NAMALWA (cell line): Measurements from ENCODE around the gene FYCO1.
A peak's percentile ranks its signal among the peaks of the same experiment; 100 is the strongest.
"Not testable (repeated sequence)": the region's sequence is repeated elsewhere in the genome, so short reads cannot be mapped to it uniquely, and the experiment has no call there.

Experiments used
- DNase-seq: peaks from one replicate; pipeline ENCODE4 v3.0.0-alpha.2; 2015; ENCODE audit warnings: low spot score

FYCO1 gene

GRCh38 chr3:45995236-45996192 is at the start of gene FYCO1:
Gene FYCO1, minus strand, starts transcription at chr3:45995824. Its CDS starts 10,914 bp downstream, at chr3:45984910.
- DNase-seq = peak; percentile 73

DNA sequence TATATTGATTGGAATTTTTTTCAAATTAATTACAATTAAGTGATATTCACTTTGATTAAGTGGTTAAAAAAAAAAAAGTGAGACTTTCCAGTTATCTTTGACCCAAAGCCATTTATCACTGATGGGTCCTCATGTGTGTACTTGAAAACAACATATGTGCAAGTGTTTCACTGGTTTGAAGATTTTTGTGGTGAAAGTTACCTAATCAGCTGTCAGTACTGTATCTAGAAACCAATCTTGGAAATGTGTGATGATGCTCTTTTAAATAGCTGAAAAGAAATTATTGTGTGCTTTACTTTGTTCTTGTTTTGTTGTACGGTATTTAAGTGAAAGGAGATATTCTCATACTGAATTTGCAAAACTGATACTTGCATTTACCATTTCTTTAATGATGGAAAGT is 43.3 kb upstream of the FYCO1 start:
- DNase-seq = no peak

GRCh38 chr3:46038071-46038470 is 42.4 kb upstream of the FYCO1 start:
- DNase-seq = not testable (repeated sequence)

DNA sequence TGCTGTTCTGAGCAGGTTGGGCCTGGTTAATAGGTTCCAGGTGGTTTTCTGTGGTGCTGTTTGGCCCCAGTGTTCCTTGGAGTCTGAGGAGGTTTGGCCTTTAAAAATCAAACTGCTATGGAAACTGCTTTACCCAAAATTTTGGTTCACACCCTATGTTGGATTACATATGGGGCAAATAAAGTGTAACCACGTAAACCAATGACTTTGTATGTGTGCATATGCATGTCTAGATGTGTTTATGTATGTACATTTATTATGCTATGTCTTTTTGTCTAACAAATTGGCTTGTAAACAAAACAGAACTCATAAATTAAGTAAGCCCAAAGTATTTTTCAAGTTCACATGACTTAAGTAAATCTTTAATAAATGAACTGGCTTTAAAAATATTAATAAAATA is 40.6 kb upstream of the FYCO1 start:
- no peak for DNase-seq

DNA sequence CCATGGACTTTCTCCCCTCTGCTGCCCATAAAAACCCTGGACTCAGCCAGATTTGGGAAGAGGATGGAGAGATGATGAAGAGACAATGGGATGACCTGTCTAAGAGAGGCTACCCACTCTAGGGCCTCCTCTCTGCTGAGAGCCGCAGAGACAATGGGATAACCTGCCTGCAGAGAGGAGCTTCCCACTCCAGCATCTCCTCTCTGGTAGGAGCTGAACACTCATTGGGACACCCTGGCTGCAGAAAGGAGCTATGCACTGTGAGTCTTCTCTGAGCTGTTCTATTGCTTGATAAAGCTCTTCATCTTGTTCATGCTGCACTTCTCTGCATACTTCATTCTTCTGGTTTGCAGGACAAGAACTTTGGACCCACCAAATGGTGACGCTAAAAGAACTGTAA is 36.1 kb upstream of the FYCO1 start:
- no peak for DNase-seq

DNA sequence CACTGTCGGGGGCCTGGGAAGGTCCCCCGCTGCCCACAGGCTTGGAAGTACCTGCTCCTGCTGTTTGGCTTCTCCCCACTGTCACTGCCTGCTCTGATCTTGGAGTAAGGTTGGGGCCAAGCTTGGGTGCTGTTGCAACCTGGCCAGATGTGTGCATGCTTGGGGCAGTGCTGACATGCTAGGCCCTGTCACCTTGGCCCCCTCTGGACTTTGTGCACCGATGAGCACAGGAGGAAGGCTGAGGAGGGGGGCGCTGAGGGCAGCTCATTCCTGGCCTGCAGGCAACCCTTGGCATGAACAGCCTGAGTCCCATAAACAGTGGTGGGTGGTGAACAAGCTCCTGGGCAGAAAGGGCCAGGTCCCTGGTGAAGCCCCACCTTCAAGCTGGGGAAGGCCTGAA is 35.6 kb upstream of the FYCO1 start:
- no peak for DNase-seq

- no peak for DNase-seq
These were observed 35.0 kb upstream of the FYCO1 start for GRCh38 chr3:46030626-46031025.

DNA sequence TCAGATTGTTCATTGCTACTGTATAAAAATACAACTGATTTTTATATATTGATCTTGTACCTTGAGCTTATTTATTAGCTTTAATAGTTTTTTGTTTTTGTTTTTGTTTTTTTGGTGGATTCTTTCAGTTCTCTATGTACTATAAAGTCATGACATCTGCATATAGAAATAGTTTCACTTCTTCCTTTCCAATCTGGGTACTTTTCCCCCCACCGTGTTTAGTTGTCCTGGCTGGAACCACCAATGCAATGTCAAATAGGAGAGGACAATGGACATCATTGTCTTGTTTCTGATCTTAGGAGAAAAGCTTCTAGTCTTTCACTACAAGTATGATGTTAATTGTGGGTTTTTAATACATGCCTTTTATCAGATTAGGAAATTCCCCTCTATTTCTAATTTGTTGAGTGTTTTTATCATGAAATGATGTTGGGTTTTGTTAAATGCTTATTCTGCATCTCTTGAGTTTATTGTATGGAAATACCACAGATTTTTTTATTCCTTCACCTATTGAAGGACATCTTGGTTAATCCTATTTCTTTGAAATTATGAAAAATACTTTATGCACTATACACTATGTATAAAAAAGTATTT is 34.4 kb upstream of the FYCO1 start:
- DNase-seq = peak; percentile 7

DNA sequence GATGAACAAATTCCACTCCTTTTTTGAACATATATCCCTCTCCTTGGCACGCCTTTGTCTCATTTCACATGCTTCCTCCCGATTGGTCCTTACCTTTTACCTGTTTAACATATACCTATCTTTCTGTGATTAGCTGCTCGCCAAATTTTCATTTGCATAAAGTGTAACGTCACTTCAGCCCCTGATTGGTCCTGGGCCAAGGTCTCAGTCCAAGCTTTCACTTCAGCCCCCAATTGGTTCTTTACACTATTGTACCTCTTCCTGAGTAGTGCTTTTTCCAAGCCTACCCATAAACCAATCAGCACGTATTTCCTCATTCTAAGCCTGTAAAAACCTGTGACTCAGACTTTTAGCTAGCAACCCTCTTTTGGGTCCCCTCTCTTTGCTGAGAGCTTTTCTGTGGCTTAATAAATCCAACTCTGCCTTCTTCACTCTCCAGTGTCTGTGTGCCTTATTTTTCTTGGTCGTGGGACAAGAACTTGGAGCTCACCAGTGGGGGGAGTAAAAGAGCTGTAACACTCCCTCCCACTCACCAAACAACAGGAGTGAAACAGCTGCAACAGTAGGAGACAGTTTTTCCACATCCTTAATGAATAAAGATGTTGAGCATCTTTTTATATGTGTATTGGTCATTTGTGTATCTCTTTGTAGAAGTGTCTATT is 32.2 kb upstream of the FYCO1 start:
- peak; percentile 14 for DNase-seq

GRCh38 chr3:46027021-46027705 is 31.5 kb upstream of the FYCO1 start, which contains the start of gene XCR1:
Gene XCR1, minus strand, starts transcription at chr3:46027483. Its CDS starts 5,536 bp downstream, at chr3:46021947.
- DNase-seq = no peak

- no peak for DNase-seq
These were observed 29.5 kb upstream of the FYCO1 start for GRCh38 chr3:46025139-46025538.

- no peak for DNase-seq
These were observed 28.5 kb upstream of the FYCO1 start for GRCh38 chr3:46024131-46024530.

DNA sequence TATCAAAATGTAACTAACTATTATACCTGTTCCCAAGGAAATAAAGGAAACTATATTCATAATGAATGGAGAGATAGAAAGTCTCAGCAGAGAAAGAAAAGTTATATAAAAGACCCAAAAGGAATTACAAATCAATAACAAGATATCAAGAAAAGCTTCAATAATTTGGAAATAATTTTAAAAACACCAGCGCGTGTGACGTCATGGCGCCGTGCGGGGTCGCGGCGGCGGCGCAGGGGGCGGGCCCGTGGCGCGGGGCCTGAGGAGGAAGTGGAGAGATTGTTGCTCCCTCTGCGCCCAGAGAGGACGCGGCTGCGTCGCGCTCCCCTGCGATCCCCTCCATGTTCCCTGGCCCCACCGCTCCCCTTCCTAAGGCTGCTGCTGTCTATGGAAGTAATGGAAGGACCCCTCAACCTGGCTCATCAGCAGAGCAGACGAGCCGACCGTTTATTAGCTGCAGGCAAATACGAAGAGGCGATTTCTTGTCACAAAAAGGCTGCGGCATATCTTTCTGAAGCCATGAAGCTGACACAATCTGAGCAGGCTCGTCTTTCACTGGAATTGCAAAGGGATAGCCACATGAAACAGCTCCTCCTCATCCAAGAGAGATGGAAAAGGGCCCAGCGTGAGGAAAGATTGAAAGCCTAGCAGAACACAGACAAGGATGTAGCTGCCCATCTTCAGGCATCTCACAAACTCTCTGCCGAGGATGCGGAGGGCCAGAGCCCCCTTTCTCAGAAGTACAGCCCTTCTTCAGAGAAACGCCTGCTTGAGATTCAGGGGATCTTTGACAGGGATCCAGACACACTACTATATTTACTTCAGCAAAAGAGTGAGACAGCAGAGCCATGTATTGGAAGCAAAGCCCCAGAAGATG is 27.5 kb upstream of the FYCO1 start:
- no peak for DNase-seq

DNA sequence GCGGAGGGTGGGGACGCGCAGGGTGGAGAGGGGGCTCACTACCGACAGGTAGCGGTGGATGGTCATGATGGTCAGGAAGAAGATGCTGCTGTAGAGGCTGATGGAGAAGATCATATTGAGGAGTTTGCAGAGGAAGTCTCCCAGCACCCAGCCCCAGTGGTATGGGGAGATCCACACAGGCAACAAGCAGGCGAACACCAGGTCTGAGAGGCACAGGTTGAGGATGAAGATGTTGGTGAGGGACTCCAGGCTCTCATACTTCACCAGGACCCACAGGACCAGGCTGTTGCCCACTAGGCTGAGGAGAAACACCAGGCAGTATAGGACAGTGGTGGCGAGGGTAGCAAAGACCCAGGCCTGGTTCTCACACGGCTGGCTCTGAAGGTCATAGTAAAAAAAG is 25.9 kb upstream of the FYCO1 start:
- DNase-seq = no peak

GRCh38 chr3:46020766-46021510 is 25.3 kb upstream of the FYCO1 start:
- DNase-seq = no peak

DNA sequence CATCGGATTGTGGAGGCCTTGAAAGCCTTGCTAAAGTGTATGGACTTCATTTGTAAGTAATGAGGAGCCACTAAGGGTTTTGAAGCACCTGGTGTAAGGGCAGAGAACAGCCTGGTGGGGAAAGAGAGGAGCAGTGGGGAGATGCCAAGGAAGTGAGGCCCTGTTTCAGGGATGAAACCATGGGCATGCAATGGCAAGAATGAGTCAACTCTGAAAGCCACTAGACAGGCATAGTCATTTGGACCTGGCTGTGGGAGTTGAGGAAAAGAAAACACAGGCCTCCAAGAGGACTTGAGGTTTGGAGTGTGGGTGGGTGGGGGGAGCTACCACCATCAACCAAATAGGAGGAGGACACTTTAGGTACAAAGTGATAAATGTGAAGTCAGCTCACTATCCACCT is 24.1 kb upstream of the FYCO1 start:
- DNase-seq = no peak

DNA sequence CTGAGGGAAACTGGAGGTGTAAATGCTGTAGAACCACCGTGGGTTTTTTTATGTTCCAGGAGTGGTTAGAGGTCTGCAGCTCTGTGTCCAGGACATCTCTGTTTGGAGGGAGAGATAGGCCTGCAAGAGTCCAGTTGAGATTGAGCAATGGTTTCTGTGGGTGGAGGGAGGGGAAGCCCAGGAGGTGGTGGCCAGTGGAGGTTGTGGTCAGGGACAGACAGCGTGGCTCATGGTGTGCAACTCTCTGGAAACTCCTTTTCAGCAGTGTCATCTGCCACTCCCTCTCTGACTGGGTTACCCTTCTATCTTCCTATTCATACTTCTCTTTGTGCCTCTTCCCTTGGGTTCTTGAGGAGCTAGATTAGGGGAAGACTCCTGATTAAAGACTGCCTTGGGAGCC is 22.1 kb upstream of the FYCO1 start:
- DNase-seq = no peak

DNA sequence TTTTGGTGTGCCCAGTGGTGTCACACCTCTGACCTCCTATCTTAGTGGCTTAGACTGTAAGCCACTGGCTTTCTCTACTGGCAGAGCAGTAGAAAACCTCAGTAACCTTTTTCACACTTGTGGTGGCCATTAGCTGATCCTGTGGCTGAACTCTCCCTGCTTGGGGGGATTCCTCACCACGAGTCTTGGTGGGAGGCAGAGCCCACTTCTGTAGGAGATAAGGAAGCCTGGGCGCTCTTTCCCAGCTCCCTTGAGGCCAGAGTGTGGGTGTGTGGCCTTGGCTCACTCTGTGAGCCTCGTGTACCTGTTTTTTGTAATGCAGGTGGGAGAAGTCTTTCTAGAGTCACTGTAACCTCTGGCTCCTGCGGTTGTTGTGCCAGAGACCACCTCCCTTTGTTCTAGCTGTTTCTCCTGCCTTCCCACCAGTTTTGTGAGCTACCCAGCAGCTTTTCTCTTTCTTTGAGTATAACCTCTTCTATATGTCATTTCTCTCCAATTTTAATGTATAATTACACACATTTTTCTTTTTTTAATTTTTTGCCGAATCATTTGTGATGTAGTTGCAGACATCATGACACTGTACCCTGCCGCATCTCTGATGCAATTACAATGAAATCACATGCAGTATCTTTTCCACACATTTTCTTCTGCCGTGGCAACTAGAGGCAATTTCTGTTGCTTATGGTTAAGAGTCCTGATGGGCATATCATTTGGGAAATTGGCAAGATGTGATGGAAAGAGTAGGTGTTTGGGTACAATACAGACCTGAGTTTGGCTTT is 17.9 kb upstream of the FYCO1 start:
- DNase-seq = no peak

GRCh38 chr3:46012246-46012645 is 16.6 kb upstream of the FYCO1 start:
- no peak for DNase-seq
